ENCODE measurements around the gene SMYD3.

- TF ChIP-seq RAD21 (conservative IDR thresholded peaks at IDR 0.05) (peak; percentile 98), REST (IDR thresholded peaks at IDR 0.05; ENCODE audit: borderline replicate concordance) (no peak), POLR2AphosphoS5 (IDR thresholded peaks at IDR 0.05) (no peak), TAF1 (IDR thresholded peaks at IDR 0.05; ENCODE audit: low read depth) (no peak), MXI1 (conservative IDR thresholded peaks at IDR 0.05; ENCODE audit: poor library complexity, severe bottlenecking) (no peak), SMC3 (conservative IDR thresholded peaks at IDR 0.05; ENCODE audit: poor library complexity) (peak; percentile 98), EZH2 (IDR thresholded peaks at IDR 0.05; ENCODE audit: borderline replicate concordance, insufficient read depth, low read length, poor library complexity, severe bottlenecking) (no peak), EP300 (conservative IDR thresholded peaks at IDR 0.05; ENCODE audit: poor library complexity, severe bottlenecking) (no peak)
- TF ChIP-seq, protein P1, sequence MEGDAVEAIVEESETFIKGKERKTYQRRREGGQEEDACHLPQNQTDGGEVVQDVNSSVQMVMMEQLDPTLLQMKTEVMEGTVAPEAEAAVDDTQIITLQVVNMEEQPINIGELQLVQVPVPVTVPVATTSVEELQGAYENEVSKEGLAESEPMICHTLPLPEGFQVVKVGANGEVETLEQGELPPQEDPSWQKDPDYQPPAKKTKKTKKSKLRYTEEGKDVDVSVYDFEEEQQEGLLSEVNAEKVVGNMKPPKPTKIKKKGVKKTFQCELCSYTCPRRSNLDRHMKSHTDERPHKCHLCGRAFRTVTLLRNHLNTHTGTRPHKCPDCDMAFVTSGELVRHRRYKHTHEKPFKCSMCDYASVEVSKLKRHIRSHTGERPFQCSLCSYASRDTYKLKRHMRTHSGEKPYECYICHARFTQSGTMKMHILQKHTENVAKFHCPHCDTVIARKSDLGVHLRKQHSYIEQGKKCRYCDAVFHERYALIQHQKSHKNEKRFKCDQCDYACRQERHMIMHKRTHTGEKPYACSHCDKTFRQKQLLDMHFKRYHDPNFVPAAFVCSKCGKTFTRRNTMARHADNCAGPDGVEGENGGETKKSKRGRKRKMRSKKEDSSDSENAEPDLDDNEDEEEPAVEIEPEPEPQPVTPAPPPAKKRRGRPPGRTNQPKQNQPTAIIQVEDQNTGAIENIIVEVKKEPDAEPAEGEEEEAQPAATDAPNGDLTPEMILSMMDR (IDR thresholded peaks at IDR 0.05; ENCODE audit: poor library complexity, severe bottlenecking), result peak; percentile 94
Observed at GRCh38 chr1:246002725-246003441, 504.2 kb downstream of the SMYD3 start.

Data from neural cell (in vitro differentiated cells).